ENCODE data around the gene CTNNA2.

- TF ChIP-seq CTCF (IDR thresholded peaks at IDR 0.05) (no peak), POLR2A (IDR thresholded peaks at IDR 0.05) (no peak), POLR2AphosphoS5 (IDR thresholded peaks at IDR 0.05) (no peak), EP300 (IDR thresholded peaks at IDR 0.05) (no peak)
Measured at GRCh38 chr2:80363791-80364349, 851.0 kb downstream of the CTNNA2 start.
